ENCODE data around the gene STXBP6. TPM values are rescaled to one million over a fixed set of nuclear protein-coding genes. Genes with fewer than 3 reads are reported as not detected.

STXBP6 gene
- total RNA-seq, 1 donor: 0.27 TPM

- no peak overlapping the region for H3K4me3 ChIP-seq (ENCODE audit: low read depth, low read length)
- TF ChIP-seq CTCF (IDR thresholded peaks at IDR 0.05; ENCODE audit: insufficient read depth, low read length): no peak
- no peak for DNase-seq (ENCODE audit: low read depth)
Observed at GRCh38 chr14:24935796-24936195, 114.2 kb downstream of the STXBP6 start.

- no peak for DNase-seq (ENCODE audit: low read depth)
- TF ChIP-seq CTCF (IDR thresholded peaks at IDR 0.05; ENCODE audit: insufficient read depth, low read length): no peak
- H3K4me3 ChIP-seq (ENCODE audit: low read depth, low read length): no peak overlapping the region
Observed at GRCh38 chr14:24928386-24928900, 121.5 kb downstream of the STXBP6 start.

- H3K4me3 ChIP-seq (ENCODE audit: low read depth, low read length): no peak overlapping the region
- TF ChIP-seq CTCF (IDR thresholded peaks at IDR 0.05; ENCODE audit: insufficient read depth, low read length): no peak
- DNase-seq (ENCODE audit: low read depth): no peak
Observed at GRCh38 chr14:24927809-24928208, 122.1 kb downstream of the STXBP6 start.

GRCh38 chr14:24925771-24926374, 124.1 kb downstream of the STXBP6 start:
- DNase-seq (ENCODE audit: low read depth): no peak
- no peak for TF ChIP-seq CTCF (IDR thresholded peaks at IDR 0.05; ENCODE audit: insufficient read depth, low read length)
- no peak overlapping the region for H3K4me3 ChIP-seq (ENCODE audit: low read depth, low read length)

GRCh38 chr14:24924544-24924943, 125.4 kb downstream of the STXBP6 start:
- no peak overlapping the region for H3K4me3 ChIP-seq (ENCODE audit: low read depth, low read length)
- TF ChIP-seq CTCF (IDR thresholded peaks at IDR 0.05; ENCODE audit: insufficient read depth, low read length): no peak
- DNase-seq (ENCODE audit: low read depth): no peak

GRCh38 chr14:24921903-24922302, 128.0 kb downstream of the STXBP6 start:
- DNase-seq (ENCODE audit: low read depth): peak; percentile 20
- TF ChIP-seq CTCF (IDR thresholded peaks at IDR 0.05; ENCODE audit: insufficient read depth, low read length): no peak

More at GRCh38 chr14:24921903-24922302, 128.0 kb downstream of the STXBP6 start:
- H3K4me3 ChIP-seq (ENCODE audit: low read depth, low read length): no peak overlapping the region
